ENCODE data around the gene IRF2.
"Not testable (repeated sequence)": the region's sequence is repeated elsewhere in the genome, so short reads cannot be mapped to it uniquely, and the experiment has no call there.

The IRF2 gene

GRCh38 chr4:184392748-184393559 lies 81.4 kb downstream of the IRF2 start:
- no peak for DNase-seq (ENCODE audit: extremely low read depth in 1 of 2, low read depth in 1 of 2)

- DNase-seq (ENCODE audit: extremely low read depth in 1 of 2, low read depth in 1 of 2): no peak
Measured at GRCh38 chr4:184392316-184392715, 82.0 kb downstream of the IRF2 start.

- DNase-seq (ENCODE audit: extremely low read depth in 1 of 2, low read depth in 1 of 2): no peak
Measured at GRCh38 chr4:184389978-184390900, 84.1 kb downstream of the IRF2 start.

GRCh38 chr4:184388106-184388505 lies 86.2 kb downstream of the IRF2 start:
- no peak for DNase-seq (ENCODE audit: extremely low read depth in 1 of 2, low read depth in 1 of 2)

- no peak for DNase-seq (ENCODE audit: extremely low read depth in 1 of 2, low read depth in 1 of 2)
Measured at GRCh38 chr4:184387351-184387750, 87.0 kb downstream of the IRF2 start.

GRCh38 chr4:184386271-184386781 lies 88.0 kb downstream of the IRF2 start:
- DNase-seq (ENCODE audit: extremely low read depth in 1 of 2, low read depth in 1 of 2): no peak

GRCh38 chr4:184385705-184386141 lies 88.6 kb downstream of the IRF2 start:
- no peak for DNase-seq (ENCODE audit: extremely low read depth in 1 of 2, low read depth in 1 of 2)

GRCh38 chr4:184384810-184385557 lies 89.4 kb downstream of the IRF2 start:
- no peak for DNase-seq (ENCODE audit: extremely low read depth in 1 of 2, low read depth in 1 of 2)

- DNase-seq (ENCODE audit: extremely low read depth in 1 of 2, low read depth in 1 of 2): no peak
Measured at GRCh38 chr4:184384056-184384809, 90.1 kb downstream of the IRF2 start.

- DNase-seq (ENCODE audit: extremely low read depth in 1 of 2, low read depth in 1 of 2): no peak
Measured at GRCh38 chr4:184383497-184384055, 90.8 kb downstream of the IRF2 start.

GRCh38 chr4:184382189-184382846 lies 92.0 kb downstream of the IRF2 start:
- DNase-seq (ENCODE audit: extremely low read depth in 1 of 2, low read depth in 1 of 2): no peak

- DNase-seq (ENCODE audit: extremely low read depth in 1 of 2, low read depth in 1 of 2): no peak
Measured at GRCh38 chr4:184380707-184381106, 93.6 kb downstream of the IRF2 start.

GRCh38 chr4:184380214-184380613 lies 94.1 kb downstream of the IRF2 start:
- DNase-seq (ENCODE audit: extremely low read depth in 1 of 2, low read depth in 1 of 2): not testable (repeated sequence)

GRCh38 chr4:184376923-184377322 lies 97.4 kb downstream of the IRF2 start:
- no peak for DNase-seq (ENCODE audit: extremely low read depth in 1 of 2, low read depth in 1 of 2)

- DNase-seq (ENCODE audit: extremely low read depth in 1 of 2, low read depth in 1 of 2): no peak
Measured at GRCh38 chr4:184376126-184376838, 98.1 kb downstream of the IRF2 start.

GRCh38 chr4:184375623-184376022 lies 98.7 kb downstream of the IRF2 start:
- not testable (repeated sequence) for DNase-seq (ENCODE audit: extremely low read depth in 1 of 2, low read depth in 1 of 2)

GRCh38 chr4:184375027-184375426 lies 99.3 kb downstream of the IRF2 start:
- no peak for DNase-seq (ENCODE audit: extremely low read depth in 1 of 2, low read depth in 1 of 2)

- no peak for DNase-seq (ENCODE audit: extremely low read depth in 1 of 2, low read depth in 1 of 2)
Measured at GRCh38 chr4:184373886-184374405, 100.4 kb downstream of the IRF2 start.

Data from activated CD8-positive, alpha-beta memory T cell treated with anti-CD3 and anti-CD28 coated beads for 1 hour (primary cell).